Measurements from ENCODE around the gene PCID2.

Gene PCID2

GRCh38 chr13:113184568-113185440, 23.7 kb downstream of the PCID2 start:
- DNase-seq (ENCODE audit: low read depth, low spot score): no peak
- Histone ChIP-seq H3K9ac (ENCODE audit: insufficient read length, low read depth) (no peak overlapping the region), H3K4me3 (ENCODE audit: insufficient read length, low read depth) (no peak overlapping the region), H3K9me3 (ENCODE audit: insufficient read depth, low read length) (no peaks in the 10 kb centered on the region), H3K36me3 (ENCODE audit: insufficient read depth, insufficient read length, low read length) (peaks cover 77% of the 10 kb centered on the region), H3K27me3 (ENCODE audit: insufficient read depth, insufficient read length) (no peaks in the 10 kb centered on the region), H3K4me1 (ENCODE audit: insufficient read depth, insufficient read length) (peaks cover 3% of the 10 kb centered on the region)
- TF ChIP-seq SUZ12 (IDR thresholded peaks at IDR 0.05; ENCODE audit: extremely low read depth, insufficient read depth, insufficient read length): no peak
- no peak for TF ChIP-seq YY1 (IDR thresholded peaks at IDR 0.05; ENCODE audit: insufficient read depth, insufficient read length)
- TF ChIP-seq ZNF274 (IDR thresholded peaks at IDR 0.05; ENCODE audit: low read depth, low read length): no peak

GRCh38 chr13:113183450-113184129, 24.9 kb downstream of the PCID2 start:
- Histone ChIP-seq H3K36me3 (ENCODE audit: insufficient read depth, insufficient read length, low read length) (peaks cover 79% of the 10 kb centered on the region), H3K9me3 (ENCODE audit: insufficient read depth, low read length) (no peaks in the 10 kb centered on the region), H3K9ac (ENCODE audit: insufficient read length, low read depth) (no peak overlapping the region), H3K27me3 (ENCODE audit: insufficient read depth, insufficient read length) (no peaks in the 10 kb centered on the region), H3K4me3 (ENCODE audit: insufficient read length, low read depth) (no peak overlapping the region), H3K4me1 (ENCODE audit: insufficient read depth, insufficient read length) (peaks cover 3% of the 10 kb centered on the region)
- DNase-seq (ENCODE audit: low read depth, low spot score): no peak
- TF ChIP-seq ZNF274 (IDR thresholded peaks at IDR 0.05; ENCODE audit: low read depth, low read length): no peak
- no peak for TF ChIP-seq SUZ12 (IDR thresholded peaks at IDR 0.05; ENCODE audit: extremely low read depth, insufficient read depth, insufficient read length)
- TF ChIP-seq YY1 (IDR thresholded peaks at IDR 0.05; ENCODE audit: insufficient read depth, insufficient read length): no peak

GRCh38 chr13:113182046-113182445, 26.4 kb downstream of the PCID2 start:
- no peaks in the 10 kb centered on the region for H3K27me3 ChIP-seq (ENCODE audit: insufficient read depth, insufficient read length)
- no peaks in the 10 kb centered on the region for H3K4me1 ChIP-seq (ENCODE audit: insufficient read depth, insufficient read length)
- TF ChIP-seq YY1 (IDR thresholded peaks at IDR 0.05; ENCODE audit: insufficient read depth, insufficient read length): no peak
- no peak for TF ChIP-seq SUZ12 (IDR thresholded peaks at IDR 0.05; ENCODE audit: extremely low read depth, insufficient read depth, insufficient read length)
- TF ChIP-seq ZNF274 (IDR thresholded peaks at IDR 0.05; ENCODE audit: low read depth, low read length): no peak
- H3K9ac ChIP-seq (ENCODE audit: insufficient read length, low read depth): no peak overlapping the region
- H3K9me3 ChIP-seq (ENCODE audit: insufficient read depth, low read length): no peaks in the 10 kb centered on the region
- peaks cover 80% of the 10 kb centered on the region for H3K36me3 ChIP-seq (ENCODE audit: insufficient read depth, insufficient read length, low read length)
- no peak overlapping the region for H3K4me3 ChIP-seq (ENCODE audit: insufficient read length, low read depth)
- no peak for DNase-seq (ENCODE audit: low read depth, low spot score)

DNA sequence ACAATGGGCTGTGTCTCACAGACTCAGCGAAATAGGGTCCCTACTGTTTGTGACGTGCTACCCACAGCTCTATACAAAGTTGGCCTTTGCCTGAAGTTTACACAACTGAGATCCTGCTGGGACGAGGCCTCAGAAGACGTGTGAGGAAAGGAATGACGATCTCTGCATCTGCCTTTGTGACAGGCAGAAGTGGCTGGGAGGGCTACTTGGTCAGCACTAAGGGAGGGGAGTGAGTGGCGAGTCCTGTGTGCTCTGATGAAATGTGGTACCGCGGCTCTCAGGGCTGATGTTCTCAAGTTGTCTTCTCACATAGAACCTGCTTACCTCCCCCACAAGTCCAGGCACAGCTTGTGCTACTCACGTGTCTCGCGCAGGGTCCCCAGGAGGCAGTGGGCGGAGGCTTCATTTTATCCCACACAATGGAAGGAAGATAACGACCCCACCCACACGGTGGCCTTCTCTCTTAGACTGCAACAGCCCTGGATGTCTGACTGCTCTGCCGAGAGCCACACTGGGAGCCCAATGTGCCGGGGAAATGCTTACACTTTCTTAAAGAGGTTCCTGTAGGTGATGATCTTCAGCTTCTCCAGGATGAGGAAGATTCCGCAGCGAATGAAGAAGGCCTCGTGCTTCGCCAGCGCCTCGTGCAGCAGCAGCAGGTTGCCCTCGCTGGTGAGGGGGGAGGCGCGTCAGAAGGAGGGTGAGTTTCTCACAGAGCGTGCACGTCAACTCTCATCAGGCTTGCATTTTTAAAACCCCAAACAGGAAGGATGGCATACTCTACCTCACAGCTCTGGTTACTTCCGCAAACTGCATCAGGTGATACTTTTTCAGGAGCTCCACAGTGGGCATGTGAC, 28.9 kb downstream of the PCID2 start:
- H3K27me3 ChIP-seq (ENCODE audit: insufficient read depth, insufficient read length): no peaks in the 10 kb centered on the region
- DNase-seq (ENCODE audit: low read depth, low spot score): peak; percentile 54
- H3K4me1 ChIP-seq (ENCODE audit: insufficient read depth, insufficient read length): no peaks in the 10 kb centered on the region
- no peak overlapping the region for H3K9ac ChIP-seq (ENCODE audit: insufficient read length, low read depth)
- no peaks in the 10 kb centered on the region for H3K9me3 ChIP-seq (ENCODE audit: insufficient read depth, low read length)
- no peak for TF ChIP-seq YY1 (IDR thresholded peaks at IDR 0.05; ENCODE audit: insufficient read depth, insufficient read length)
- TF ChIP-seq SUZ12 (IDR thresholded peaks at IDR 0.05; ENCODE audit: extremely low read depth, insufficient read depth, insufficient read length): no peak
- no peak for TF ChIP-seq ZNF274 (IDR thresholded peaks at IDR 0.05; ENCODE audit: low read depth, low read length)
- peaks cover 86% of the 10 kb centered on the region for H3K36me3 ChIP-seq (ENCODE audit: insufficient read depth, insufficient read length, low read length)
- H3K4me3 ChIP-seq (ENCODE audit: insufficient read length, low read depth): no peak overlapping the region

DNA sequence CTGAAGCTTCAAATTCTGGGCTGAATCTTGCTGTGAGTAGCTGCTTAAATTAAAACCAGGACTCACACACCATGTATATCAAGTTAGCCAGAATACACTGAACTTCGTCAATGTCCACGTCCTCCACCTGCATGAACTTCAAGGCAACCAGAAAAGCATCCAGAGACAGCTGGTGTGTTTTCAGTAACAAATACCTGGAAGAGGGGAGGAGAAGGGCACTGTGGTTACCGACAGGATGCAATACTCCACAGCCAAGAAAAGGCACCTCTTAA, 29.6 kb downstream of the PCID2 start:
- no peaks in the 10 kb centered on the region for H3K27me3 ChIP-seq (ENCODE audit: insufficient read depth, insufficient read length)
- peaks cover 88% of the 10 kb centered on the region for H3K36me3 ChIP-seq (ENCODE audit: insufficient read depth, insufficient read length, low read length)
- no peak for TF ChIP-seq SUZ12 (IDR thresholded peaks at IDR 0.05; ENCODE audit: extremely low read depth, insufficient read depth, insufficient read length)
- TF ChIP-seq ZNF274 (IDR thresholded peaks at IDR 0.05; ENCODE audit: low read depth, low read length): no peak
- no peak overlapping the region for H3K4me3 ChIP-seq (ENCODE audit: insufficient read length, low read depth)
- H3K9ac ChIP-seq (ENCODE audit: insufficient read length, low read depth): no peak overlapping the region
- no peaks in the 10 kb centered on the region for H3K4me1 ChIP-seq (ENCODE audit: insufficient read depth, insufficient read length)
- no peak for DNase-seq (ENCODE audit: low read depth, low spot score)
- no peaks in the 10 kb centered on the region for H3K9me3 ChIP-seq (ENCODE audit: insufficient read depth, low read length)

DNA sequence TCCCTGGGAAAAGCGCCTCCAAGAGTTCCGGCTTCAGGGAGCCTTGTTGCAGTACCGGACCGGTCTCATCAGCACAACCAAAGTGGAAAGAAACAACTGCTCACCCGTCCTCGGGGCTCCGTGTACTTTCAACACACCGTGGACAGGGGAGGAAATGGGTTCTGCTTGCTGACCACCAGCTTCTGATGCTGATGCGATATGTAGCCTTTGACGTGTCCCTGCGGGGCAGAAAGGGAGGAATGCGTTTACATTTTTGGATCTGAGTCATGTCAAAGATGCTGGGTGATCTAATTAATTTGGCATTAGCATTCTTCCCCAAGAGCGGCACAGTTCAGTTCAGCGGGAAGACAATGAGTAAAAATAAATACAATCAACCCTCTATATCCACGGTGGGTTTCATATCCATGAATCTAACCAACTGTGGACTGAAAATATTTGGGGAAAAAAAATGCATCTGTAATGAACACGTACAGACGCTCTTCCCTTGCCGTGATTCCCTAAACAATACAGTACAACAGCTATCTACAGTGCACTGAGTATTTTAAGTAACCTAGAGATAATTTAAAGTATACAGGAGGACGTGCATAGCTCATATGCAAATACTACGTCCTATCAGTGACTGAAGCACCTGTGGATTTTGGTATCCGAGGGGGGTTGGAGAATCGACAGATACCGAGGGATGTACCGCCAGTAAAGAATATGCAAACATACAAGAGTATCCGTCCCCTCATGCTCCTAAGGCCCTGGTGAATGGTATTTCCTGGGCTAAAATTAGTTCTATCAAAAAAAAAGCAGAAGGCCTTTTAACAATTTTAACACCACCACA, 30.2 kb downstream of the PCID2 start:
- DNase-seq (ENCODE audit: low read depth, low spot score): no peak
- peaks cover 84% of the 10 kb centered on the region for H3K36me3 ChIP-seq (ENCODE audit: insufficient read depth, insufficient read length, low read length)
- no peak for TF ChIP-seq YY1 (IDR thresholded peaks at IDR 0.05; ENCODE audit: insufficient read depth, insufficient read length)
- TF ChIP-seq ZNF274 (IDR thresholded peaks at IDR 0.05; ENCODE audit: low read depth, low read length): no peak
- no peak for TF ChIP-seq SUZ12 (IDR thresholded peaks at IDR 0.05; ENCODE audit: extremely low read depth, insufficient read depth, insufficient read length)
- H3K27me3 ChIP-seq (ENCODE audit: insufficient read depth, insufficient read length): no peaks in the 10 kb centered on the region
- no peaks in the 10 kb centered on the region for H3K9me3 ChIP-seq (ENCODE audit: insufficient read depth, low read length)
- no peak overlapping the region for H3K4me3 ChIP-seq (ENCODE audit: insufficient read length, low read depth)
- no peaks in the 10 kb centered on the region for H3K4me1 ChIP-seq (ENCODE audit: insufficient read depth, insufficient read length)
- no peak overlapping the region for H3K9ac ChIP-seq (ENCODE audit: insufficient read length, low read depth)
